Endodermal cell (in vitro differentiated cells): ENCODE results near the gene CHST11. TPM values are rescaled to one million over a fixed set of nuclear protein-coding genes. Genes with fewer than 3 reads are reported as not detected.

ENCODE experiments used
- DNase-seq: peaks from one replicate; pipeline ENCODE4 v3.0.0-alpha.2; 2017
- H3K27ac ChIP-seq: 2 replicates; pipeline ENCODE4 v1.5.1; 2013; ENCODE audit warnings: mild to moderate bottlenecking, low read depth, low read length, moderate library complexity
- H3K27me3 ChIP-seq: 2 replicates; pipeline ENCODE4 v1.6.1; 2013; ENCODE audit warnings: mild to moderate bottlenecking, low read length, moderate library complexity; ENCODE audit not compliant: insufficient read depth, control insufficient read depth, poor library complexity, severe bottlenecking
- H3K36me3 ChIP-seq: 2 replicates; pipeline ENCODE4 v1.7.0; 2013; ENCODE audit warnings: mild to moderate bottlenecking, low read length, moderate library complexity; ENCODE audit not compliant: control insufficient read depth, insufficient read depth
- H3K4me1 ChIP-seq: one replicate; pipeline ENCODE4 v1.7.0; 2013; ENCODE audit warnings: low read length; ENCODE audit not compliant: control insufficient read depth, insufficient read depth
- H3K4me3 ChIP-seq: 2 replicates; pipeline ENCODE4 v1.5.1; 2013; ENCODE audit warnings: mild to moderate bottlenecking, low read length, moderate library complexity
- H3K9ac ChIP-seq: 2 replicates; pipeline ENCODE4 v1.6.1; 2013; ENCODE audit warnings: mild to moderate bottlenecking, low read length, moderate library complexity; ENCODE audit not compliant: poor library complexity, severe bottlenecking; ENCODE audit errors: extremely low read depth
- H3K9me3 ChIP-seq: 2 replicates; pipeline ENCODE4 v1.6.1; 2013; ENCODE audit warnings: mild to moderate bottlenecking, low read length, moderate library complexity; ENCODE audit not compliant: control insufficient read depth
- H3K27ac Mint-ChIP-seq: 2 replicates; pipeline ENCODE4 v1.8.0; 2020; ENCODE audit warnings: mixed read lengths
- H3K27me3 Mint-ChIP-seq: 2 replicates; pipeline ENCODE4 v1.8.0; 2021; ENCODE audit warnings: mild to moderate bottlenecking, mixed read lengths; ENCODE audit not compliant: insufficient read depth
- H3K36me3 Mint-ChIP-seq: 2 replicates; pipeline ENCODE4 v1.8.0; 2020; ENCODE audit warnings: low read depth, mixed read lengths
- H3K4me1 Mint-ChIP-seq: 2 replicates; pipeline ENCODE4 v1.8.0; 2020; ENCODE audit warnings: mixed read lengths
- H3K4me3 Mint-ChIP-seq: 2 replicates; pipeline ENCODE4 v1.8.0; 2020; ENCODE audit warnings: mild to moderate bottlenecking, moderate library complexity, mixed read lengths
- H3K9me3 Mint-ChIP-seq: 2 replicates; pipeline ENCODE4 v1.8.0; 2020; ENCODE audit warnings: mild to moderate bottlenecking, mixed read lengths
- WGBS, 2 experiments: methylation state at CpG; one replicate each; pipeline versions ENCODE4 v1.1.5 to v1.1.7; 2013; ENCODE audit warnings: missing lambda C conversion rate in 2 of 2, mixed read lengths in 1 of 2; ENCODE audit not compliant: insufficient coverage in 1 of 2, insufficient read length in 1 of 2; 5-methylcytosine and 5-hydroxymethylcytosine counted together
- total RNA-seq, 2 donors: library from RNA; stranded (reverse); fragmentation: NEBNext Ultra II Directional in 1 of 2; extraction: Animal tissue kit (Norgen Biotek cat#: 25700) in 1 of 2; gene quantifications; 2 replicates in 1 of 2; 3 replicates in 1 of 2; pipeline ENCODE4 v1.2.1, GENCODE V29; 2021
- TF ChIP-seq, protein P1 (sequence below): fragments of 200-600 bp; sonication (generic); conservative IDR thresholded peaks from 2 replicates; pipeline ENCODE4 v1.5.0; 2021; ENCODE audit warnings: antibody characterized with exemption, mild to moderate bottlenecking

CHST11 gene
- total RNA-seq, 2 donors from 2014 or later, result 30.7 to 36.2 TPM

DNA sequence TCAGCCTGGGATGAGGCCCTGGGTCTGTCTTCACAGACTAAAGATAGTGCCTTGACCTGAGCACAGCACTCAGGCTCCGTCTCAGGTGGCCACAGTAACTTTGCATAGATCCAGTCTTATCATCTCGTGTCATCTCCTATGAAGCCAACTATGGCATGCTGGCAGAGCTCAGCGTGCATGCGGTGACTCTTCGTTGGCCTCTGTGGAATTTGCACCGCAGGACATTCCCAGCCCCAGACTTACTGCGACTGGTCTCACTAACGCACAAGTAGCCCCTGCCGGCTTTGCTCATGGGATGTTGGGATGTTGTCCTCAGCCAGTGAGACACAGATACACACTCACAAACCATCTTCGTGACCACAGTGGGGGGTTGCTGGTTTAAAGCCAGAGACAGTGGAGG, 199.6 kb downstream of the CHST11 start:
- Mint-ChIP-seq H3K9me3 (no peaks in the 10 kb centered on the region), H3K27me3 (no peaks in the 10 kb centered on the region), H3K4me3 (no peak overlapping the region), H3K36me3 (peaks cover 3% of the 10 kb centered on the region), H3K27ac (no peak overlapping the region), H3K4me1 (peaks cover 43% of the 10 kb centered on the region)
- DNase-seq, result peak; percentile 76
- Histone ChIP-seq H3K4me1 (peaks cover 9% of the 10 kb centered on the region), H3K9ac (no peak overlapping the region), H3K9me3 (no peaks in the 10 kb centered on the region), H3K4me3 (no peak overlapping the region), H3K27me3 (no peaks in the 10 kb centered on the region), H3K36me3 (no peaks in the 10 kb centered on the region), H3K27ac (no peak overlapping the region)
- TF ChIP-seq, protein P1, sequence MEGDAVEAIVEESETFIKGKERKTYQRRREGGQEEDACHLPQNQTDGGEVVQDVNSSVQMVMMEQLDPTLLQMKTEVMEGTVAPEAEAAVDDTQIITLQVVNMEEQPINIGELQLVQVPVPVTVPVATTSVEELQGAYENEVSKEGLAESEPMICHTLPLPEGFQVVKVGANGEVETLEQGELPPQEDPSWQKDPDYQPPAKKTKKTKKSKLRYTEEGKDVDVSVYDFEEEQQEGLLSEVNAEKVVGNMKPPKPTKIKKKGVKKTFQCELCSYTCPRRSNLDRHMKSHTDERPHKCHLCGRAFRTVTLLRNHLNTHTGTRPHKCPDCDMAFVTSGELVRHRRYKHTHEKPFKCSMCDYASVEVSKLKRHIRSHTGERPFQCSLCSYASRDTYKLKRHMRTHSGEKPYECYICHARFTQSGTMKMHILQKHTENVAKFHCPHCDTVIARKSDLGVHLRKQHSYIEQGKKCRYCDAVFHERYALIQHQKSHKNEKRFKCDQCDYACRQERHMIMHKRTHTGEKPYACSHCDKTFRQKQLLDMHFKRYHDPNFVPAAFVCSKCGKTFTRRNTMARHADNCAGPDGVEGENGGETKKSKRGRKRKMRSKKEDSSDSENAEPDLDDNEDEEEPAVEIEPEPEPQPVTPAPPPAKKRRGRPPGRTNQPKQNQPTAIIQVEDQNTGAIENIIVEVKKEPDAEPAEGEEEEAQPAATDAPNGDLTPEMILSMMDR, result no peak
- 76 to 84% methylated on average over 6 to 10 of the region's 10 CpGs for WGBS, 2 experiments

DNA sequence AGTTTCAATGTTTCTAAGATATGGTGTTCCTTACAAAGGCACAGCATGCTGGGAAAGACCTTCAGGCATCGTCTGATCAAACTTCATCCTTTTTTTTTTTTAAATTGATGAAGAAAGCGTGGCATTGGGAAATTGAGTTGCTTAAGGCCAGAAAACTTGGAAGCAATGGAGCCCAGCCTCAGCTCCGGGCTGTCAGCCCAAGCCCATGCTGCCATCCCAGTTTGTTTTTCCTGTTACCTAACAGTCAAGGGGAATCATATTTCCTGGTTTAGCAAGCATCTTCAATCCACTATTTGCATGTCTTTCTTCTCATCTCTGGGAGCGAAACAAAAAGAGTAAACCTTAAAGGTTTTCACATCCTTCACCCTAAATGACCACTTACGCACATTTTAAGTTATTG, 200.2 kb downstream of the CHST11 start:
- Histone ChIP-seq H3K27me3 (no peaks in the 10 kb centered on the region), H3K4me3 (no peak overlapping the region), H3K27ac (no peak overlapping the region), H3K9me3 (no peaks in the 10 kb centered on the region), H3K9ac (no peak overlapping the region), H3K36me3 (no peaks in the 10 kb centered on the region), H3K4me1 (peaks cover 9% of the 10 kb centered on the region)
- TF ChIP-seq, protein P1, result no peak
- Mint-ChIP-seq H3K4me3 (no peak overlapping the region), H3K27me3 (no peaks in the 10 kb centered on the region), H3K9me3 (no peaks in the 10 kb centered on the region), H3K4me1 (peaks cover 40% of the 10 kb centered on the region), H3K36me3 (peaks cover 3% of the 10 kb centered on the region), H3K27ac (no peak overlapping the region)
- WGBS, 2 experiments, result 89 to 94% methylated on average over 2 to 5 of the region's 5 CpGs
- DNase-seq, result no peak

DNA sequence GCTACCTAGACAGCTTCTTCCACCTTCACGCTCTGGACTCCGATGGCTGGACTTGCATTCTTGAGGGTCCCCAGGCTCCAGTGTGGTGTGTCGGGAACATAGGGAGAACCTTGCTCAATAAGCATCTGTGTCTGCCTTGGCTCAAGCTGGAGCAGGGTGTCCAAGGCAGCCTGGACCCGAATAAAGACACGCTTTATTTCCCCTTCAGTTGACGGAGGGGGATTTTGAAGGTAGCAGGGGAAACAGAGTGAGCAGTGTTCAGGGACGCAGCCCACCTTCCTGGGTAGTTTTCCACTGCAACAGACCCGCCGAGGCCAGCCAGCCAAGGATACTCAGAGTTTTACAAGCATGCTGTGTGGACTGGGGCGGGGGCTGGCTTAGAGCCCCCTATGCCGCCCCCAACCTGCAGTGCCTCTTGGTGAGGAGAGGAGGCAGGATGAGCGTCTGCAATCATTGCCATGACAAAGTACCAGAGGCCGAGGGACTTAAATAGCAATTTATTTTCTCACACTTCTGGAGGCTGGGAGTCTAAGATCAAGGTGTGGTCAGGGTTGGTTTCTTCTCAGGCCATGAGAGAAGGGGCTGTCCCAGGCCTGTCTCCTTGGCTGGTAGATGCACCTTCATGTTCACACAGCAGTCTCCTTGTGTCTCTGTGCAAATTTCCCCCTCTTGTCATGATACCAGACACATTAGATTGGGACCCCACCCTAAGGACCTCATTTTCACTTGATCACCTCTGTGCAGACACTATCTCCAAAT, 201.2 kb downstream of the CHST11 start:
- 88 to 91% methylated on average over 11 to 13 of the region's 13 CpGs for WGBS, 2 experiments
- Mint-ChIP-seq H3K9me3 (no peaks in the 10 kb centered on the region), H3K27me3 (no peaks in the 10 kb centered on the region), H3K27ac (no peak overlapping the region), H3K4me3 (no peak overlapping the region), H3K36me3 (peaks cover 3% of the 10 kb centered on the region), H3K4me1 (peaks cover 35% of the 10 kb centered on the region)
- H3K9me3 ChIP-seq, result no peaks in the 10 kb centered on the region
- H3K27ac ChIP-seq, result peak overlapping the region; percentile 8
- H3K36me3 ChIP-seq, result no peaks in the 10 kb centered on the region
- TF ChIP-seq, protein P1, result no peak
- no peak overlapping the region for H3K9ac ChIP-seq
- peaks cover 9% of the 10 kb centered on the region for H3K4me1 ChIP-seq
- H3K27me3 ChIP-seq, result no peaks in the 10 kb centered on the region
- no peak overlapping the region for H3K4me3 ChIP-seq
- no peak for DNase-seq
